ENCODE measurements around the gene ERBB4.
"Not testable (repeated sequence)": the region's sequence is repeated elsewhere in the genome, so short reads cannot be mapped to it uniquely, and the experiment has no call there.

The ERBB4 gene

GRCh38 chr2:212528106-212528856, 10.3 kb downstream of the ERBB4 start:
- no peak for FAIRE-seq

GRCh38 chr2:212526059-212526458, 12.5 kb downstream of the ERBB4 start:
- no peak for FAIRE-seq

- no peak for FAIRE-seq
These were observed 14.8 kb downstream of the ERBB4 start for GRCh38 chr2:212523756-212524155.

GRCh38 chr2:212520340-212520739, 18.3 kb downstream of the ERBB4 start:
- FAIRE-seq = no peak

GRCh38 chr2:212517693-212518092, 20.9 kb downstream of the ERBB4 start:
- FAIRE-seq = no peak

DNA sequence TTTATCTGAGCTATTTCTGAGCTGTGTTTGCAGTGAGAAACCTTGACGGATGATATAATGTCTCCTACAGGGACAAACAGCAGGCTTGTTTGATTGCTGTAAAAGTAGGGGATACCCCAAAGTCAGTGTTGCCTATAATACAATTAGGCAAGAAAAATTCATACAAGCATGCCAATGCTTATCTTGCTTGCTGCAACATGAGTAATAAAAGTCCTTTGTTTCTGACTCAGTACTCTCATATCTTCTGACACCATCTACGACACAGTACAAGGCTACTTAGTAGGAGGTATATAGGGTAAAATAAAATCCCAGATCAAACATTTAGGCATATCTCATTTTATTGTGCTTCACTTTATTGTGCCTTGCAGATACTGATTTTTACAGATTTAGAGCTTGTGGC, 33.0 kb downstream of the ERBB4 start:
- no peak for FAIRE-seq

- no peak for FAIRE-seq
These were observed 43.6 kb downstream of the ERBB4 start for GRCh38 chr2:212495046-212495445.

DNA sequence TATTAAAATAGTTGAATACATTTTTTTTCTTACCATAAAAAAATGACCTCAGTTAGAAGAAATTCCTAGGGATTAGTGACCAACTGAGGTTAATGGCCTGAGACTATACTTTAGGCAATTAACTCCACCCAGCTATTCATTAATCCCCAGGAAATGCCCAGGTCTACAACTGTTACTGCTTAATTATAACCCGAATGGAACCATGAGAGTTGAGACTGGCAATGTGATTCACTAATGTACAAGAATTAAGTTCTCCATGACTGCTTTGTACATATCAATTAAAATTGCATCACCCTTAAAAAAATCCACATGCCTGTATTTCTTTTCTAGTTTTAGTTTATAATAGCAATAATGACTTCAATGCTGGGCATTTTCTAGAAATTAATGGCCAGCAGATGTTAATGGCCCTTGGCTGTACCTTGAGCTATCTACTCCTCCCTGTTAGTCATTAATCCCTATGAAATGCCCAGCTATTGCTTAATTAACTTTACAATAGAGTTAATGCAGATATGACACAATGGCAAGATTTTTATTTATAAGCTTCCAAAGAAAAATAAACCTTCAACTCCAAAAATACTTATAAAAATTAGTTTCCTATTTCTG, 44.1 kb downstream of the ERBB4 start:
- no peak for FAIRE-seq

DNA sequence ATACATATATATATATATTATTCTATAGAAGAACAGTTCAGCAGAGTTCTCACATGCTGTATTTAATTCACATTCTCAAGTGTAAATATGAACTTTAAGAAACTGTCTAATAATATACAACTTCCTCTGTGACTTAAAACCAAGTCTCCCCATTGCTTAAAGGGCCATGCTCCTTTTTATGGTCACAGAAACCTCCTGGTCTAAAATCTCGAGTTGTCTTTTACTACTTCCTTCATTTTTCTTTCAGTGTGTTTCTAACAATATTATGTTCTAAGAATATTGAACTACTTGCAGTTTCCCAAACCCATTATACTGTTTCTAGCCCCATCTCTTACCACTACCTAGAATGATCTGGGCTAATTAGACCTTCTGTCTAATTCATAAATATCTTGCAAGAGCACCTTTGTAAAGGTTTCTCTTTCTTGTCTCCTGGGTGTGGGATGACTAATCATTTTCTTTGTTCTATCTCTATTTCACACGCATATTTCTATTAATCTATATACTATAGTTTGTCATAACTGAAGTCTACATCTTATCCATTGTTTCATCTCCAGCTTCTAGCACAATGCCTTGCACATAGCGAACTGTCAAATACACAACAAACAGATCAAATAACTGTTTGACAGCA, 48.8 kb downstream of the ERBB4 start:
- no peak for FAIRE-seq

- FAIRE-seq = no peak
These were observed 50.0 kb downstream of the ERBB4 start for GRCh38 chr2:212488611-212489010.

DNA sequence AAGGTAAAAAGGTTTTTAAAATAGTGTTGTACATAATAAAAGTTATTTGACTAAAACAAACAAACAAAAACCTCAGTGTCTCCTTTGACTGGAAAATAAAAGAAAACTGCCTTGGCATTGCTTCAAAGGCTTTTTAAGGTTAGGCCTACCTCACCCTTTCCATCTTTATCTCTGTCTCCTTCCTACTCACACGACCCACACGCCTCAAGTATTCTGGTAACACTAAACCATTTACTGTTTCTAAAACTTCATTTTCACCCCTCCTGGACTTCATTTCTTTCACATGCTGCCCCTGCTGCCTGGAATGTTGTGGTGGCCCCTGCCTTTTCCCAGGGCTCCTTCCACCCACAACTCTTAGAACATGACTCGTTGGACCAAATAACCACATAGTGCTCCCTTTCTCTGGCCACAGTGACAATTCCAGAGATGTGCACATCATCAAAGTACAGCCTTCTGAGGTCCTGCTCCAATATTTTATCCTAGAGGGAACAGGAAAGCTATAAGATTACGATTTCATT, 54.0 kb downstream of the ERBB4 start:
- no peak for FAIRE-seq

- no peak for FAIRE-seq
These were observed 58.2 kb downstream of the ERBB4 start for GRCh38 chr2:212480447-212480846.

DNA sequence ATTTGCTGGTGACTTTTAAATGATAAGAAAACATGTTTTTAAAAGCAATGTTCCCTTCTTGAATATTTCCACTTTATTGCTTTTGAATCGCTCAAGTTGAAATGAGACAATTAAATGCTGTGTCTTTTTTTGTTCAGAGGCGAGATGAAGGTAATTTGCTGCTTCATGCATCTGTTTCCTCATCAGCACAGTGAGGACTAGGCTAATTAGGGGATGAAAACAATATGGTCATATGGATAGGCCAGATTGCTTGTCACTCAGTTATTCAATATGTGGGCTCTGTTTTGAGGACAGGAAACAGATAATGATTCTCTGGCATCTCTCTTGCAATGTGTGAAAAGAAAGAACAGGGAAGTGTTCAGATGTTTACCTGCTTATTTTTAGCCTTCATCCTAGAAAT, 61.0 kb downstream of the ERBB4 start:
- no peak for FAIRE-seq

- no peak for FAIRE-seq
These were observed 65.4 kb downstream of the ERBB4 start for GRCh38 chr2:212473211-212473610.

DNA sequence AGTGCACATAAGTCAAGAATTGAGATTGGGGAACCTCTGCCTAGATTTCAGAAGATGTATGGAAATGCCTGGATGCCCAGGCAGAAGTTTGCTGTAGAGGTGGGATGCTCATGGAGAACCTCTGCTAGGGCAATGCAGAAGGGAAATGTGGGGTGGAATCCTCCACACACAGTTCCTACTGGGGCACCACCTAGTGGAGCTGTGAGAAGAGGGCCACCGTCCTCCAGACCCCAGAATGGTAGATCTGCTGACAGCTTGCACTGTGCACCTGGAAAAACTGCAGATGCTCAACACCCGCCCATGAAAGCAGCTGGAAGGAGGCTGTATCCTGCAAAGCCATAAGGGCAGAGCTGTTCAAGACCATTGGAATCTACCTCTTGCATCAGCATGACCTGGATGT, 71.1 kb downstream of the ERBB4 start:
- FAIRE-seq = not testable (repeated sequence)

DNA sequence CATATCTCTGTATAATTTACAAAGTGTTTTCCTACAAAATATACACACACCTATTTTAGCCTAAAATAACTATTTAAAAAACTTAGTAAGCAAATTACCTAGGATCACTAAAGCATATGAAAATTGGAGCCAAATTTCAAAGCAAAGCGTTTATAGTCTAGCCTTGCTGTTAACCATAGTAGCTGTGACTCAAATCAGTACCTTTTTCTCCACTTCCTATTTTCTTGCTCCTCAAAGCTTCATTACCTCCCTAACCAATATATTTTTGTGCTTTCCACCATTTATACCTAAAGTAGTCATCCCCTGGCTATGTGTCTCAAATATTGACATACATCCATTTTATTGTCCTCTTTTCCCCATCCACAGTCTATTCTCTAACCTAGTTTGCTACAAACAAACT, 73.1 kb downstream of the ERBB4 start:
- FAIRE-seq = no peak

DNA sequence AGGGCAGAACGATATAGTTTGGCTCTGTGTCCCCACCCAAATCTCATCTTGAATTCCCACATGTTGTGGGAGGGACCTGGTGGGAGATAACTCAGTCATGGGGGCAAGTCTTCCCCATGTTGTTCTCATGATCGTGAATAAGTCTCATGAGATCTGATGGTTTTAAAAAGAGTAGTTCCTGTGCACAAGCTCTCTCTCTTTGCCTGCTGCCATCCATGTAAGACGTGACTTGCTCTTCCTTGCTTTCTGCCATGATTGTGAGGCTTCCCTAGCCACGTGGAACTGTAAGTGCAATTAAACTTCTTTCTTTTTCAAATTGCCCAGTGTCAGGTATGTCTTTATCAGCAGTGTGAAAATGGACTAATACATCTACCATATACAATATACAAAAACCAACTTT, 76.9 kb downstream of the ERBB4 start:
- not testable (repeated sequence) for FAIRE-seq

DNA sequence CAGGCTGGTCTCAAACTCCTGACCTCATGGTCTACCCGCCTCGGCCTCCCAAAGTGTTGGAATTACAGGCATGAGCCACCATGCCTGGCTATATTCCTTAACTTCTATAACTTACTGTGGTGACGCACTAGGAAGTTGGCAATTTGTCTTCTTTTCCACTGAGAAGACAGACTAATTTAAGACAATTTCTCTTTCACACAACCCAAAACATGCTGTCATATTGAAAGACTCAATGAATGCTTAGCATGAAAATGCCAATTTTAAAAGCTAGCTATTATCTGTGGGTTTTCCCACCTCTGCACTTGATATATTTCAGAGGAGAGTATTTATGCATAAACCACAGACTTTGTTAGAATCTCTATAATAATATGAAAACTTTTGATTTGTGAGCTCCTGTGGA, 84.5 kb downstream of the ERBB4 start:
- FAIRE-seq = no peak

DNA sequence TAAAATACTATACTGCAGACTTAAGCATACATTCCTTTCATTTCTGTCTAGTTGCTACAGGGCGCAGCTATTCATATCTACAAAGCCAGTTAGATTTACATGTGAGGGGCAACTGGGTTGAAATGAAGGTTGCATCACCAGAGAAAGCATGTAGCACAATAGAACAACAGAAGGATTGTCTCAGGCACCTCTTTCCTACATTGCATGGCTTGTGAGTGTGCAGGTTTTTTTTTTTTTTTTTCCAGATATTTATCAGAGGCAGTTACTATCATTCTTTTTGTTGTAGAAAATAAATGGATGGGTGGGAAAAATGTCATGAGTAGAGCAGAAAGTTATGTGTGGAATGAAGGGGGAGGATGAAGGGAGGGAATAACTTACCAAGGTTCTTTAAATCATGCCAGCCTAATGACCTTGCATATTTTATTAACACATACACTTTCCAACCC, 86.8 kb downstream of the ERBB4 start:
- FAIRE-seq = no peak

- no peak for FAIRE-seq
These were observed 89.9 kb downstream of the ERBB4 start for GRCh38 chr2:212448698-212449097.

DNA sequence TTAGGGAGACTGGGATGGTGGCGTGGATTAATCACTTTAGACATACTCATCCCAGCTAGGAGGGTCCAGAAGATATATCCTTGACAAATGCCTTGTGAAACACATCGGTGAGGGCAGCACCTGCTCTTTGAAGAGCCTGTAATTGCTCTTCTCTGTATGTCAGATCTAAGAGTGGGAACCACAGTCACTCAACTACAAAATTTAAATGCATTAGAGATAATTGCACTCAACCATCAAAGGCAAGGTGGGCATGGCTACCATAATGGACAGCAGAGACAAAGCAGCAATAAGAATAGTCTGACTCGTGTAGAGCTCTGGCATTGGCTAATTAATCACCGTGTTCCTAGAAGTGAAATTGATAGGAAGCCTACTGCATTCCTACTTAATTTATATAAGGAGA, 96.8 kb downstream of the ERBB4 start:
- no peak for FAIRE-seq

DNA sequence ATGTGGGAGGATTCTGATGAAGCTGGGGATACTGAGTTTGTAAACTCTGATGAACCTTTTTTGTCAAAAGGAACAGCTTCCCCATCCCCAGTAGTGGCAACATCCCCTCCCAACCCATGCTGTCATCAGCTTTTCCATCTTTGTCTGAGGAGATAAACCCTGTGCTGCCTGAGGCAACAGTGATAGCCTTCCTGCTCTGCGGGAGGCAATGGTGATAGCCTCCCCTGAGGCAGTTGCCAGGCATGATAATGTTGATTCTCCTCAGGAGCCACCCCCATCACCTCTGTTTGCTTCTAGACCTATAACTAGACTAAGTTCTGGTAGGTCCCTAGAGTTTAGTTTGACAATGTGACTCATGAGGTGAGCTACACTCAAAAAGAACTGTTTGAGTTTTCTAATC, 97.5 kb downstream of the ERBB4 start:
- FAIRE-seq = no peak

GRCh38 chr2:212428681-212429478, 109.7 kb downstream of the ERBB4 start:
- no peak for FAIRE-seq

All from TTC549 (cell line).